ENCODE data around the gene AFF2.
"Not testable (repeated sequence)": the region's sequence is repeated elsewhere in the genome, so short reads cannot be mapped to it uniquely, and the experiment has no call there.

Gene AFF2

DNA sequence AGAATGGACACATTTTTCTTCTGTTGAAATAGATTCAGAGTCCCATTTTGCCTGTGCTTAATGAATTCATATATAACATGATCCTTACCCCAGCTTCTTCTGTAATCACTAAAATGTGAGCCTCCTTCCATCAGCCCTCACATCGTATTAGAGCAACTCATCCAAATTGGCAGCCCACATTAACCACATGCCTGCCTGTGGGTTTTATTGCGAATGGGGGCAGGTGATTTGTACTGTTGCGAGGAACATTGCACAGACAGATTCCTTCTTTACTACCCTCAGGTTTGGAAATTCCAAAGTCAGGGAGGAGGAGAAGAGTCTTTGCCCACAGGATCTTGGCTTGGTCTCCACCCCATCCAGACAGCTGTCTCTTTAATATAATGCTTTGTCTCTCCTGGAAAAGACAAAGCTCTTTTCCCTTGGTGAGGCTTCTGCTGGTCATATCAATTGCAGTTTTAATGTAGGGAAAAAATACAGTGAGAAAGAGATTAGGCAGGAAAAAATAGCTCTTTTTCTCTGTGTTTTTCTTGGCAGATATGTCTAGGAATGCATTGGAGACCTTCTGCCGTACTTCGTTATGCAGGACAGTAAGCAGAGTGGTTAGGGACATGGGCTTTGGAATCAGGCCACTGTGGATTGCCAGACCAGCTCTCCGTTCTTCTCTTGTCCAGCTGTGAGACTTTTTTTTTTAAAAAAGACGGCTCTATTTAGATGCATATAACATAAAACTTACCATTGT, 371.2 kb downstream of the AFF2 start:
- no peak for DNase-seq

GRCh38 chrX:148872161-148872535, 371.7 kb downstream of the AFF2 start:
- no peak for DNase-seq

GRCh38 chrX:148872881-148873280, 372.5 kb downstream of the AFF2 start:
- DNase-seq = no peak

- DNase-seq = no peak
These were observed 374.3 kb downstream of the AFF2 start for GRCh38 chrX:148874636-148875246.

DNA sequence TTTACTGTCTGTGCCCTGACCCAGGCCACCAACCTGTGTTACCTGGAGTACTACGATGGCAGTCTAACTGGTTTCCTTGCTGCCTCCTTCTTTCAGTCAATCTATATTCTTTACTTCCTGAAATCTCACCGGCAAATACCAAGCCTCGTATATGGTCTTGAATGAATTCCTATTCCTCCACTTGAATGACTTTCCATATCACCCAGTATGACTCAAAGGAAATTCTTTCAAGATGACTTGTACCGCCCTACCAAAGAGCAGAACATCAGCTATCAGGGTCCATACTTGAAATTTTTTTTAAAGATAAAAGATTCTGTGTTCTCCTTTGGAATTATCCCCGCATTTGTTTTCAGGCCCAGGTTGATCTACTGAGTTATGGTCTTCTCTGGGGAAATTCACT, 378.0 kb downstream of the AFF2 start:
- DNase-seq = no peak

DNA sequence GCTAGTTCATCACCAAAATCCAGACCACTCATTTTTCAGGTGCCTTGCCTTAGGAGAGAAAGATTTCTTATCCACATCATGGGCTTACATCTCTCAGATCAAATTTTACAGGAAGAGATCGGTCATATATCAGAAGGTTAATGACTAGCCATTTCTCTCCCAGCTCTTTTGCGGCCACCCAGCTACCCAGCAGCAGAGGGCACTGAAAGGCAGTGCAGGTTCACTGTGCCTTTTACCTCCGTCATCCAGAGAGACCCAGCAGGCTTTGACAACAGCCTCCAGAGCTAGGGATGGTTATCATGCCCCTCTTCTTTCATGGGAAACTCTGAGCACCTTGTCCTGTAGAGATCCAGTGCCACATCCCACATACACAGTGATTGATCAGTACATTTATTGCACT, 384.8 kb downstream of the AFF2 start:
- no peak for DNase-seq

DNA sequence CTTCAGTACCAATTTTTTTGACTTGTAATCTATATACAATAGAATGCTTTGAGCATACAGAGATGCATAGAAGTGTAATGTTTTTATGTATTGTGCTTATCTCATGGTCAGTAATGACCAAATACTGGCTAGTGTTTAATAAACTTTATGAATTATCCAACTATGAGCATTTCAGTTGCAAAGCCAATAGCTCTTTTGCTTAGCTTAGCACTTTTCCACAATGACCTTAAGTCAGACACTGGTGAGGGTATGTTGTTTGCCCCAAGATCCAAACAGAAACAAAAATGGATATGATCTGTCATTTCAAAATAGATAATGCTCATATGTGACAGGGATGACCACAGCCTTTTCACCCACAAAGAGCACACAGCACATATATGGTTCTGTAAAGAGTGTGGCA, 393.0 kb downstream of the AFF2 start:
- no peak for DNase-seq

- DNase-seq = no peak
These were observed 402.2 kb downstream of the AFF2 start for GRCh38 chrX:148902581-148902980.

DNA sequence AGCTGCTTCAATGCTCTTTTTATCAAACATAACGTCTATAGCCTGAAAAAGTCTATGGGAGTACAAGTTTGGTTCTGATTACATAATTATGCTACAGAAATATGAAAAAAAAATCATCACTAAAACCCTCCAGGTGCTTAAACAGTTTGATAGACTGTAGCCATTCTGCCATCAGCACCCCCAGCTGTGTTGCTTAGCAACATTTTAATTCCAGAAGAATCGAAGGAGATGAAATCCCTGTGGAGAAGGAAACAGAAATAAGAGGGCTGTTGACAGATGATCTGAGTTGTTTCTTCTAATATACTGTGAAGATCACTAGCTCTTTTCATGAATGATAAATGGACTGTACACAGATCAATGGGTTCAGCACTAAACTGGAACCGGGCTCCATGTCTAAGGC, 402.8 kb downstream of the AFF2 start:
- DNase-seq = no peak

- DNase-seq = no peak
These were observed 404.1 kb downstream of the AFF2 start for GRCh38 chrX:148904421-148905111.

- DNase-seq = no peak
These were observed 405.0 kb downstream of the AFF2 start for GRCh38 chrX:148905400-148905799.

GRCh38 chrX:148906628-148907027, 406.2 kb downstream of the AFF2 start:
- DNase-seq = not testable (repeated sequence)

GRCh38 chrX:148909758-148910157, 409.3 kb downstream of the AFF2 start:
- DNase-seq = no peak

DNA sequence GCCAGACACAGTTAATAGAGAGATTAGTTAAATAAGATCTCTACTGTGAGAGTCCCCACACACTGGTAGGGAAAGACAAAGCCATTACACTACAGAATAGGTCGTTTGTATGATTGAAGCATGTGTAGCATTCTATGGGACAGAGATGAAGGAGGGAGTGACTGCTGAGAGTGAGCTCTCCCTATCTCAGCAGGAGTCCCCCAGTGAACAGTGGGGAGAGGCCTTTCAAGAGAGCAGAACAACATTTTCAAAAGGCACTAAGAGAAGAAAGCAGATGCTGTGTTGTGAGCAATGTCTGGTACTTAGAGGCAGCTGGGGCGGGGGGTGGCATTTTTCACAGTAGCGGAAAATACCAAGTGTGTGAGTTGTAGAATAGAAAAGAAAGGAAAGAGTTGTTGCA, 413.6 kb downstream of the AFF2 start:
- DNase-seq = no peak

- DNase-seq = no peak
These were observed 414.4 kb downstream of the AFF2 start for GRCh38 chrX:148914783-148915182.

- no peak for DNase-seq
These were observed 415.1 kb downstream of the AFF2 start for GRCh38 chrX:148915474-148915873.

DNA sequence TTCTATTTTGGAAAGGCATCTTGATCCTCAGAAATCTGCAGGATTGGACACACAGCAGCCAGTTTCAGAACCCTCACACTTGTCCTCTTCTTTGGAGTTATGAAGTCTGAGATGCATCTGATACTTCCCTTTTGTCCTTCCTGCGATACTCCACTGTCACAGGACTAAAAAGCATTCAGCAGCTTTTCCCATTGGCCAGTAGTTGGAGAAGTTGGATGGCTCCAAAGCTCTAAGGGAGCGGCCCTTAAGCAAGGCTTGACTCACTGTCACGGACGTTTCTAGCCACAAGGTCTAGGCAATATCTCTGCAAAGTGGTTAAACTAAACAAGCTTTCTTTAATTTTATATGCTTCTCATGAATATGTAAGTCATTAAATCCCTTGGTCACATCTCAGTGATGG, 417.0 kb downstream of the AFF2 start:
- DNase-seq = no peak

DNA sequence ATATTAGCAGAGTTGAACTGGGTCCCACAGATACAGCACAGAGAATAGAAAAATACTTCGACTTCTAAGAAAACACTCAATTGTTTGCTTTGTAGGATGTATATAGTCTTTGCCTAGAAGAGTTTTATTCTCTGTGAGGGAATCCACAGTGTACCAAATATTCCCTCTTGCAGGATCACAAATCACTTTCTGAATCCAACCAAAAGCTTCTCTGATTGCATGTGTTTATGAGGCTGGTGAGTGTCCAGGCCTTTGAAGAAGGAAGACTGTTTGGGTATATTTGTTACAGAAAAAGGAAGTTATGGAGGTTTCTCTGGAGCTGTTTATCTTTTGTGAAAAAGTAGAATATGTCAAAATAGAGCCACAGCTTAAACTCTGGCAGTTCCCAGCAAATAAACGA, 423.2 kb downstream of the AFF2 start:
- no peak for DNase-seq

- DNase-seq = no peak
These were observed 426.0 kb downstream of the AFF2 start for GRCh38 chrX:148926371-148926770.

- DNase-seq = no peak
These were observed 428.4 kb downstream of the AFF2 start for GRCh38 chrX:148928811-148929210.

GRCh38 chrX:148929686-148930085, 429.3 kb downstream of the AFF2 start:
- DNase-seq = no peak

- DNase-seq = no peak
These were observed 429.9 kb downstream of the AFF2 start for GRCh38 chrX:148930206-148930729.

GRCh38 chrX:148933881-148934280, 433.5 kb downstream of the AFF2 start:
- DNase-seq = no peak

GRCh38 chrX:148938348-148938747, 437.9 kb downstream of the AFF2 start:
- no peak for DNase-seq
